ENCODE results near the gene CHPF2. TPM values are rescaled to one million over a fixed set of nuclear protein-coding genes. Genes with fewer than 3 reads are reported as not detected.

CHPF2 gene
- total and polyA plus RNA-seq, 2 experiments from 2014 or later: 51.0 to 70.0 TPM

GRCh38 chr7:151257990-151258389 is 25.7 kb downstream of the CHPF2 start:
- H3K9me3 ChIP-seq (ENCODE audit: low read depth): no peaks in the 10 kb centered on the region
- no peak overlapping the region for H3K27ac ChIP-seq
- H3K27me3 ChIP-seq: peaks cover 4% of the 10 kb centered on the region
- no peaks in the 10 kb centered on the region for H4K20me1 ChIP-seq (ENCODE audit: insufficient read depth, poor library complexity, severe bottlenecking)
- DNase-seq (ENCODE audit: low spot score): no peak
- no peak overlapping the region for H2AFZ ChIP-seq
- H3K4me3 ChIP-seq: no peak overlapping the region
- no peaks in the 10 kb centered on the region for H3K79me2 ChIP-seq
- no peaks in the 10 kb centered on the region for H3K36me3 ChIP-seq (replicated peaks; ENCODE audit: insufficient read depth, low read depth)
- WGBS (ENCODE audit: low lambda C conversion rate, missing lambda C conversion rate): 95% methylated on average over 7 of the region's 7 CpGs
- TF ChIP-seq, protein P1, sequence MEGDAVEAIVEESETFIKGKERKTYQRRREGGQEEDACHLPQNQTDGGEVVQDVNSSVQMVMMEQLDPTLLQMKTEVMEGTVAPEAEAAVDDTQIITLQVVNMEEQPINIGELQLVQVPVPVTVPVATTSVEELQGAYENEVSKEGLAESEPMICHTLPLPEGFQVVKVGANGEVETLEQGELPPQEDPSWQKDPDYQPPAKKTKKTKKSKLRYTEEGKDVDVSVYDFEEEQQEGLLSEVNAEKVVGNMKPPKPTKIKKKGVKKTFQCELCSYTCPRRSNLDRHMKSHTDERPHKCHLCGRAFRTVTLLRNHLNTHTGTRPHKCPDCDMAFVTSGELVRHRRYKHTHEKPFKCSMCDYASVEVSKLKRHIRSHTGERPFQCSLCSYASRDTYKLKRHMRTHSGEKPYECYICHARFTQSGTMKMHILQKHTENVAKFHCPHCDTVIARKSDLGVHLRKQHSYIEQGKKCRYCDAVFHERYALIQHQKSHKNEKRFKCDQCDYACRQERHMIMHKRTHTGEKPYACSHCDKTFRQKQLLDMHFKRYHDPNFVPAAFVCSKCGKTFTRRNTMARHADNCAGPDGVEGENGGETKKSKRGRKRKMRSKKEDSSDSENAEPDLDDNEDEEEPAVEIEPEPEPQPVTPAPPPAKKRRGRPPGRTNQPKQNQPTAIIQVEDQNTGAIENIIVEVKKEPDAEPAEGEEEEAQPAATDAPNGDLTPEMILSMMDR (IDR thresholded peaks at IDR 0.05; ENCODE audit: poor library complexity): no peak
- TF ChIP-seq EZH2phosphoT487 (IDR thresholded peaks at IDR 0.05; ENCODE audit: low read depth, severe bottlenecking, unreplicated experiment) (no peak), EZH2 (IDR thresholded peaks at IDR 0.05; ENCODE audit: borderline replicate concordance) (no peak)
- peaks cover 5% of the 10 kb centered on the region for H3K4me1 ChIP-seq (ENCODE audit: insufficient read depth)
- H3K9me2 ChIP-seq (replicated peaks; ENCODE audit: insufficient read depth): no peaks in the 10 kb centered on the region
- H3K4me2 ChIP-seq: no peak overlapping the region

DNA sequence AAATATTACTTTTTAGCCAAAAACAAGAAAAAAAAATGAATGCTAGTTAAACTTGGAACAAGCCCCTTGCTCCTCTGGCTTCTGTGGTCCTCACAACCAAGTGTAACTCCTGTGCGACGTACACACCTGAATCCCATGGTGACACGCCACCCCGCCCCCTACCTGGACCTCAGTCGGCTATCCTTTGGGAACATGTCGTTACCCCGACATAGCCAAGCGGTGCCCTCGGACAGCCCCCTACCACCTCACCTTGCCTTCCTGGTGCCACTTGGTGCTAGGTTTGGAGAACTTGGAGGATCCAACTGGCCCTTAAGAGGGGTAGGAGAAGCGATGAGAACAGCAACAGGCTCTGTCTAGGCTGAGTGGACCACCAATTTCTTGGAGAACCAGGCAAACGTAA is 28.2 kb downstream of the CHPF2 start:
- H3K4me3 ChIP-seq: no peak overlapping the region

GRCh38 chr7:151260883-151261282 is 28.6 kb downstream of the CHPF2 start:
- DNase-seq (ENCODE audit: low spot score): no peak
- Histone ChIP-seq H3K79me2 (no peaks in the 10 kb centered on the region), H3K9me2 (replicated peaks; ENCODE audit: insufficient read depth) (no peaks in the 10 kb centered on the region), H3K36me3 (replicated peaks; ENCODE audit: insufficient read depth, low read depth) (no peaks in the 10 kb centered on the region), H4K20me1 (ENCODE audit: insufficient read depth, poor library complexity, severe bottlenecking) (no peaks in the 10 kb centered on the region), H3K4me2 (no peak overlapping the region), H3K4me3 (no peak overlapping the region), H2AFZ (no peak overlapping the region), H3K27ac (no peak overlapping the region), H3K9me3 (ENCODE audit: low read depth) (no peaks in the 10 kb centered on the region), H3K27me3 (peaks cover 4% of the 10 kb centered on the region), H3K4me1 (ENCODE audit: insufficient read depth) (no peaks in the 10 kb centered on the region)
- 90% methylated on average over 8 of the region's 8 CpGs for WGBS (ENCODE audit: low lambda C conversion rate, missing lambda C conversion rate)
- no peak for TF ChIP-seq EZH2 (IDR thresholded peaks at IDR 0.05; ENCODE audit: borderline replicate concordance)
- TF ChIP-seq EZH2phosphoT487 (IDR thresholded peaks at IDR 0.05; ENCODE audit: low read depth, severe bottlenecking, unreplicated experiment): no peak
- TF ChIP-seq, protein P1 (IDR thresholded peaks at IDR 0.05; ENCODE audit: poor library complexity): no peak

More for the DNA sequence above, 28.2 kb downstream of the CHPF2 start:
- no peak overlapping the region for H3K4me2 ChIP-seq
- H3K9me3 ChIP-seq (ENCODE audit: low read depth): no peaks in the 10 kb centered on the region
- no peak overlapping the region for H3K27ac ChIP-seq
- peaks cover 4% of the 10 kb centered on the region for H3K27me3 ChIP-seq
- H3K4me1 ChIP-seq (ENCODE audit: insufficient read depth): no peaks in the 10 kb centered on the region
- TF ChIP-seq EZH2 (IDR thresholded peaks at IDR 0.05; ENCODE audit: borderline replicate concordance): no peak
- TF ChIP-seq, protein P1 (IDR thresholded peaks at IDR 0.05; ENCODE audit: poor library complexity): no peak
- no peak for TF ChIP-seq EZH2phosphoT487 (IDR thresholded peaks at IDR 0.05; ENCODE audit: low read depth, severe bottlenecking, unreplicated experiment)
- H3K9me2 ChIP-seq (replicated peaks; ENCODE audit: insufficient read depth): no peaks in the 10 kb centered on the region
- no peaks in the 10 kb centered on the region for H4K20me1 ChIP-seq (ENCODE audit: insufficient read depth, poor library complexity, severe bottlenecking)
- H3K79me2 ChIP-seq: no peaks in the 10 kb centered on the region
- H2AFZ ChIP-seq: no peak overlapping the region
- no peak for DNase-seq (ENCODE audit: low spot score)
- H3K36me3 ChIP-seq (replicated peaks; ENCODE audit: insufficient read depth, low read depth): no peaks in the 10 kb centered on the region
- 93% methylated on average over 11 of the region's 11 CpGs for WGBS (ENCODE audit: low lambda C conversion rate, missing lambda C conversion rate)

DNA sequence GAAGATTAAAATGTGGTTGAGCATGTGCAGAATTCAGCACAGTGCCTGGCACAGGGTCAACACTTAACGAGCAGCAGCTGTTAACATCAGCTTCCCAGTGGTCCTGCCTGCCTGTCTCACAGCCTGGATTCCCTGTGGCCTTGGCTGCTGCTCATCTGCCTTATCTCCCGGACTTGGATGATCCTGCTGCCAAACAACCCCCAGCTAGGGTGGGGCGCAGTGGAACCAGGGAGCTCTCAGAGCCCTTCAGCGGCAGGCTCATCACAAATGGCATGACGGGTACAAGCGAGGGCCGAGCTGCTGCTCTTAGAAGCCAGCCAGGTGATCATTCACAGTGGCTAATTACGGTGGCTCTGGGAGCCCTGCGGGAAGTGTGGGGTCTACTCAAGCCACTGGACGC is 29.2 kb downstream of the CHPF2 start:
- Histone ChIP-seq H3K9me3 (ENCODE audit: low read depth) (no peaks in the 10 kb centered on the region), H4K20me1 (ENCODE audit: insufficient read depth, poor library complexity, severe bottlenecking) (no peaks in the 10 kb centered on the region), H3K9me2 (replicated peaks; ENCODE audit: insufficient read depth) (no peaks in the 10 kb centered on the region), H3K4me1 (ENCODE audit: insufficient read depth) (no peaks in the 10 kb centered on the region), H3K27ac (no peak overlapping the region), H3K36me3 (replicated peaks; ENCODE audit: insufficient read depth, low read depth) (no peaks in the 10 kb centered on the region), H2AFZ (no peak overlapping the region), H3K79me2 (no peaks in the 10 kb centered on the region), H3K27me3 (peaks cover 4% of the 10 kb centered on the region), H3K4me2 (no peak overlapping the region), H3K4me3 (no peak overlapping the region)
- WGBS (ENCODE audit: low lambda C conversion rate, missing lambda C conversion rate): 59% methylated on average over 10 of the region's 10 CpGs
- no peak for DNase-seq (ENCODE audit: low spot score)
- TF ChIP-seq EZH2phosphoT487 (IDR thresholded peaks at IDR 0.05; ENCODE audit: low read depth, severe bottlenecking, unreplicated experiment) (no peak), EZH2 (IDR thresholded peaks at IDR 0.05; ENCODE audit: borderline replicate concordance) (no peak)
- TF ChIP-seq, protein P1 (IDR thresholded peaks at IDR 0.05; ENCODE audit: poor library complexity): no peak
